KMS-11 (cell line): Measurements from ENCODE around the gene NUDT21.
"Not testable (repeated sequence)": the region's sequence is repeated elsewhere in the genome, so short reads cannot be mapped to it uniquely, and the experiment has no call there.

Experiments
- H2AFZ ChIP-seq: fragments of 200-600 bp; sonication (generic); 2 replicates; pipeline ENCODE4 v1.6.1; 2016; ENCODE audit warnings: antibody characterized with exemption, mixed run types, low read depth
- H3K27ac ChIP-seq: fragments of 200-600 bp; sonication (generic); 2 replicates; pipeline ENCODE4 v1.6.1; 2016; ENCODE audit warnings: mild to moderate bottlenecking, mixed run types
- H3K27me3 ChIP-seq: fragments of 200-600 bp; sonication (generic); 2 replicates; pipeline ENCODE4 v1.6.1; 2017; ENCODE audit warnings: mild to moderate bottlenecking, low read depth, mixed run types, moderate library complexity; ENCODE audit not compliant: insufficient read depth
- H3K36me3 ChIP-seq: fragments of 200-600 bp; sonication (generic); 2 replicates; pipeline ENCODE4 v1.6.1; 2017; ENCODE audit warnings: mild to moderate bottlenecking, mixed run types; ENCODE audit not compliant: insufficient read depth
- H3K4me1 ChIP-seq: fragments of 200-600 bp; sonication (generic); 2 replicates; pipeline ENCODE4 v1.6.1; 2016; ENCODE audit warnings: mild to moderate bottlenecking, low read depth, mixed run types; ENCODE audit not compliant: poor library complexity, severe bottlenecking
- H3K4me2 ChIP-seq: fragments of 200-600 bp; sonication (generic); 2 replicates; pipeline ENCODE4 v1.7.0; 2016; ENCODE audit warnings: mild to moderate bottlenecking, mixed run types
- H3K4me3 ChIP-seq: fragments of 200-600 bp; sonication (generic); IDR thresholded peaks from 2 replicates; pipeline ENCODE4 v1.6.1; 2017; ENCODE audit warnings: low read depth, low read length, mixed read lengths; ENCODE audit not compliant: insufficient read depth
- H3K79me2 ChIP-seq: fragments of 200-600 bp; sonication (generic); 2 replicates; pipeline ENCODE4 v1.6.1; 2016; ENCODE audit warnings: low read depth, mixed run types; ENCODE audit not compliant: insufficient read depth
- H3K9ac ChIP-seq: fragments of 200-600 bp; sonication (generic); 2 replicates; pipeline ENCODE4 v1.6.1; 2016; ENCODE audit warnings: mild to moderate bottlenecking, mixed run types
- H4K20me1 ChIP-seq: fragments of 200-600 bp; sonication (generic); 2 replicates; pipeline ENCODE4 v1.6.1; 2016; ENCODE audit warnings: mild to moderate bottlenecking, mixed run types; ENCODE audit not compliant: insufficient read depth
- TF ChIP-seq, protein P1 (sequence below): fragments of 200-600 bp; sonication (generic); conservative IDR thresholded peaks from 2 replicates; pipeline ENCODE4 v1.6.1; 2017; ENCODE audit warnings: low read depth, mild to moderate bottlenecking, antibody characterized with exemption, low read length, moderate library complexity, mixed read lengths

Gene NUDT21

DNA sequence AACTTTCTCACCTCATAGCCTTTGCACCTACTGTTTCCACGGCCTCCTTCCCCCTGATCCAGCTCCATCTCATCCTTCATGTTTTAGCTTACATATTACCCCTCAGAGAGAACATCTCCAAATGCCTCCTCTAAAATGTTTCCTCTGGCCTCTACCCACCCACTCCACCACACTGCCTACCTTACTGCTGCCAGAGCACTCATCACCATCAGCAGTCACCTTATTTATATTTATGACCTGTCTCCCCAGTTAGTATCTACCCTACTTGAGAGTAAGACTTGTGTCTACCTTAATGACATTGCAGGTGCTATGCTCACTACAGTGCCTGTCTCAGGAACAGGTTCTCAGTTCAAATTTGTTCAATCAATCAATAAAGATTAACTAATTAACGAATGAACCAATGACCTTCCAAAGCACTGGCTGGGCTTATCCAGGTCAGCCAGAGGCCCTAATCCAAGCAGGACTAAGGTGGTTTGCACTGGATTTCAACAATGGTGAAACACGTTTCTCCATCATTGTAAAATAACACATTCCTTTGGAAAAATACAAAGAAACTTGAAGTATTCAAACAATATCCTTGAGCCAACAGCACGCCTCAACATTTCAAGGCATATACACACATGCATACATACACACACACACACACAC lies 66.9 kb downstream of the NUDT21 start:
- Histone ChIP-seq H3K4me1 (no peaks in the 10 kb centered on the region), H3K4me3 (no peak overlapping the region), H4K20me1 (no peaks in the 10 kb centered on the region), H3K4me2 (no peak overlapping the region), H3K27ac (no peak overlapping the region), H3K9ac (no peak overlapping the region), H3K27me3 (no peaks in the 10 kb centered on the region), H2AFZ (no peak overlapping the region), H3K36me3 (no peaks in the 10 kb centered on the region), H3K79me2 (no peaks in the 10 kb centered on the region)
- TF ChIP-seq, protein P1, sequence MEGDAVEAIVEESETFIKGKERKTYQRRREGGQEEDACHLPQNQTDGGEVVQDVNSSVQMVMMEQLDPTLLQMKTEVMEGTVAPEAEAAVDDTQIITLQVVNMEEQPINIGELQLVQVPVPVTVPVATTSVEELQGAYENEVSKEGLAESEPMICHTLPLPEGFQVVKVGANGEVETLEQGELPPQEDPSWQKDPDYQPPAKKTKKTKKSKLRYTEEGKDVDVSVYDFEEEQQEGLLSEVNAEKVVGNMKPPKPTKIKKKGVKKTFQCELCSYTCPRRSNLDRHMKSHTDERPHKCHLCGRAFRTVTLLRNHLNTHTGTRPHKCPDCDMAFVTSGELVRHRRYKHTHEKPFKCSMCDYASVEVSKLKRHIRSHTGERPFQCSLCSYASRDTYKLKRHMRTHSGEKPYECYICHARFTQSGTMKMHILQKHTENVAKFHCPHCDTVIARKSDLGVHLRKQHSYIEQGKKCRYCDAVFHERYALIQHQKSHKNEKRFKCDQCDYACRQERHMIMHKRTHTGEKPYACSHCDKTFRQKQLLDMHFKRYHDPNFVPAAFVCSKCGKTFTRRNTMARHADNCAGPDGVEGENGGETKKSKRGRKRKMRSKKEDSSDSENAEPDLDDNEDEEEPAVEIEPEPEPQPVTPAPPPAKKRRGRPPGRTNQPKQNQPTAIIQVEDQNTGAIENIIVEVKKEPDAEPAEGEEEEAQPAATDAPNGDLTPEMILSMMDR: no peak

DNA sequence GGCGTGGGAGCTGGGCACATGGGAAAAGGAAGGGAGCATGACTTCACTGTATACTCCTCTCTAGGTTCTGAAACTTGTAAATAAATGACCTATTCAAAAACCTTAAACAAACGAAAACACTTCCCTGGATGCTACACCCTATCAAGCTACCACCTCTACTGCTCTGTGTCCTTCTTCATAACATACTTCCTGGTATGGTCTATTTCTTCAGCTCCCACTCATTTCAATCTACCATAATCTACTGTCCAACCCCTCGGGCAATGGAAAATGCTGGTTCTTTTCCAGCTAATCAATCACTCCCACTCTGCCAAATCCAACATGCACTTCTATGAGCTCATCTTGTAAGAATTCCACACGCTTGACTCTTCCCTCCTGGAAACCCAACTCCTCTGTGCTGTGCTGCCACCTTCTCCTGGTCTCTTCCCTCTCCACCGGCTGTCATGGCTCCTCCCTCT lies 68.2 kb downstream of the NUDT21 start:
- Histone ChIP-seq H2AFZ (no peak overlapping the region), H3K36me3 (no peaks in the 10 kb centered on the region), H3K79me2 (no peaks in the 10 kb centered on the region), H4K20me1 (no peaks in the 10 kb centered on the region), H3K4me2 (no peak overlapping the region), H3K9ac (no peak overlapping the region), H3K27ac (no peak overlapping the region), H3K27me3 (no peaks in the 10 kb centered on the region), H3K4me3 (no peak overlapping the region), H3K4me1 (no peaks in the 10 kb centered on the region)
- TF ChIP-seq, protein P1: no peak

DNA sequence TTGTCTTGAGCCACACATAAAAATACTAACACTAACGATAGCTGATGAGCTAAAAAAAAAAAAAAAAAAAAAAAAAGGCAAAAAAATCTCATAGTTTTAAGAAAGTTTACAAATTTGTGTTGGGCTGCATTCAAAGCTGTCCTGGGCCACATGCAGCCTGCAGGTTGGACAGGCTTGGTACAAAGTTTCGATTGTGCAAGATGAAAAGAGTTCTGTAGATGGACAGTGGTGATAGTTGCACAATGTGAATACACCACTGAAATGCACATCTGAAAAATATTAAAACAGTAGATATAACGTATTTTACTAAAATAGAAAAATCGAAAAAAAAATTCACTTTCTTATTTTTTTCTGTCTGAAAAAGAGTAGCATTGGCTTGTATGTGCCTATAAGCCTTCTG lies 68.7 kb downstream of the NUDT21 start:
- Histone ChIP-seq H4K20me1 (no peaks in the 10 kb centered on the region), H3K27ac (no peak overlapping the region), H3K36me3 (no peaks in the 10 kb centered on the region), H3K27me3 (no peaks in the 10 kb centered on the region), H3K4me2 (no peak overlapping the region), H3K4me3 (no peak overlapping the region), H3K79me2 (no peaks in the 10 kb centered on the region), H3K9ac (no peak overlapping the region), H2AFZ (no peak overlapping the region), H3K4me1 (no peaks in the 10 kb centered on the region)
- TF ChIP-seq, protein P1: no peak

DNA sequence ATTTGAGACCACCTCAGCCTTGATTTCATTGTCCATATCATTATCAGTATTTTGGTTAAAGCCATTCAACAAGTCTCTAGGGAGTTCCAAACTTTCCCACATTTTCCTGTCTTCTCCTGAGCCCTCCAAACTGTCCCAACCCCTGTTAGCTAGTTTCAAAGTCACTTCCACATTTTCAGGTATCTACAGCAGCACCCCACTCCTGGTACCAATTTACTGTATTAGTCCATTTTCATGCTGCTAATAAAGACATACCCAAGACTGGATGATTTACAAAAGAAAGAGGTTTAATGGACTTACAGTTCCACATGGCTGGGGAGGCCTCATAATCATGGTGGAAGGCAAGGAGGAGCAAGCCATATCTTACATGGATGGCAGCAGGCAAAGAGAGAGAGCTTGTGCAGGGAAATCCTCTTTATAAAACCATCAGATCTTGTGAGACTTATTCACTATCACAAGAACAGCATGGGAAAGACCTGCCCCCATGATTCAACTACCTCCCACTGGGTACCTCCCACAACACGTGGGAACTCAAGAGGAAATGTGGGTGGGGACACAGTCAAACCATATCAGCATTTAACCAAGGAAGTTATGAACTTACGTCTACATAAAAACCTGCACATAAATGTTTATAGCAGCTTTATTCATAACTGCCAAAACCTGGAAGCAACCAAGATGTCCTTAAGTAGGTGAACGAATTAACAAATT lies 70.2 kb downstream of the NUDT21 start:
- not testable (repeated sequence) for H3K4me3 ChIP-seq, H3K79me2 ChIP-seq, H4K20me1 ChIP-seq, H3K9ac ChIP-seq, H3K4me2 ChIP-seq, H2AFZ ChIP-seq, H3K36me3 ChIP-seq, H3K27me3 ChIP-seq, H3K27ac ChIP-seq, H3K4me1 ChIP-seq
